A549 treated with Mapracorat at 1 μM for 4 hours (cell line): ENCODE measurements around the gene OR4D9. TPM values are rescaled to one million over a fixed set of nuclear protein-coding genes. Genes with fewer than 3 reads are reported as not detected.

ENCODE experiments used
- total RNA-seq: library from RNA; stranded (reverse); fragments of 200-300 nt; extraction: Qiagen RNA extraction; gene quantifications from 5 replicates; pipeline ENCODE4 v1.2.3, GENCODE V29; 2022

The OR4D9 gene
- not detected in 5 replicates for total RNA-seq

GRCh38 chr11:59510941-59511589 lies at the start of gene OR4D9:
Gene OR4D9, plus strand, starts transcription at chr11:59511539. Its CDS starts 3,374 bp downstream, at chr11:59514913.

GRCh38 chr11:59473015-59473414 lies 38.3 kb upstream of the OR4D9 start, which contains the start of gene OR4D10:
Gene OR4D10, plus strand, starts transcription at chr11:59473315. Its CDS starts 4,115 bp downstream, at chr11:59477430.

DNA sequence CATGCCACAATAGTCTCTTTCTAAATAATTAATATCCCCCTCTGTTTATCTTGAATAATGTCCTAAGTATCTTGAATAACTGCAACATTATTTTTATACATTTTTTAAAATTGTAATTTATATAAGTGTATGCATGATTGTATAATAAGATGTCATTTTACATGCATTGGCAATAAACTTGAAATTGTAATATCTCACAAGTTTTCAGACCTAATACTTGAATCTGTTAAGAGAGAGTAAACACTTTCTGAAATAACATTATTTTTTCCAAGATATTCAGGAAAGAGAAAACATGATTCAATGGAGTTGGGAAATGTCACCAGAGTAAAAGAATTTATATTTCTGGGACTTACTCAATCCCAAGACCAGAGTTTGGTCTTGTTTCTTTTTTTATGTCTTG lies 8.1 kb upstream of the OR4D9 start, which contains the start of gene OR4D11:
Gene OR4D11 (plus strand): TSS at position 301 of the 400 bp plus-strand sequence. CDS start 0 bp downstream, at position 301.

Other genes starting within 250 kb of the OR4D9 start
- gene OR5AN1, start 152.6 kb upstream of the OR4D9 start, total RNA-seq = not detected in 5 replicates
- not detected in 5 replicates for gene OR5A2, start 85.1 kb upstream of the OR4D9 start, total RNA-seq
- not detected in 5 replicates for gene OR5A1, start 75.1 kb upstream of the OR4D9 start, total RNA-seq
- not detected in 5 replicates for gene OR4D6, start 54.6 kb upstream of the OR4D9 start, total RNA-seq
- gene OR4D10, start 38.2 kb upstream of the OR4D9 start, total RNA-seq = not detected in 5 replicates
- gene OR4D11, start 8.0 kb upstream of the OR4D9 start, total RNA-seq = not detected in 5 replicates
- 28.1 to 32.8 TPM (median 29.0 TPM) in 5 replicates for gene OSBP, start 104.2 kb downstream of the OR4D9 start, total RNA-seq
- gene PATL1, start 157.5 kb downstream of the OR4D9 start, total RNA-seq = 41.7 to 48.4 TPM (median 46.9 TPM) in 5 replicates
- gene OR10V1, start 202.3 kb downstream of the OR4D9 start, total RNA-seq = not detected in 5 replicates
- gene STX3, start 243.8 kb downstream of the OR4D9 start, total RNA-seq = 21.4 to 28.3 TPM (median 26.8 TPM) in 5 replicates